WI38 (cell line): Measurements from ENCODE around the gene SLC35B1.
"Not testable (repeated sequence)": the region's sequence is repeated elsewhere in the genome, so short reads cannot be mapped to it uniquely, and the experiment has no call there.

Experiments
- H3K4me3 ChIP-seq: 2 replicates; pipeline ENCODE4 v1.5.1; 2011; ENCODE audit warnings: low read depth, mild to moderate bottlenecking, control low read depth, low read length
- CTCF ChIP-seq: IDR thresholded peaks from 2 replicates; pipeline ENCODE4 v1.5.1; 2012; ENCODE audit warnings: low read depth, mild to moderate bottlenecking, control low read depth, low read length

SLC35B1 gene

GRCh38 chr17:49731435-49731831, 23.7 kb upstream of the SLC35B1 start:
- TF ChIP-seq CTCF: no peak

GRCh38 chr17:49730785-49731434, 23.1 kb upstream of the SLC35B1 start:
- TF ChIP-seq CTCF: no peak
- H3K4me3 ChIP-seq: no peak overlapping the region

More at GRCh38 chr17:49731435-49731831, 23.7 kb upstream of the SLC35B1 start:
- H3K4me3 ChIP-seq: no peak overlapping the region

- TF ChIP-seq CTCF: no peak
- H3K4me3 ChIP-seq: no peak overlapping the region
Measured at GRCh38 chr17:49730078-49730784, 22.5 kb upstream of the SLC35B1 start.

GRCh38 chr17:49729069-49729468, 21.3 kb upstream of the SLC35B1 start:
- no peak for TF ChIP-seq CTCF

GRCh38 chr17:49728425-49728824, 20.7 kb upstream of the SLC35B1 start:
- no peak overlapping the region for H3K4me3 ChIP-seq
- TF ChIP-seq CTCF: no peak

More at GRCh38 chr17:49729069-49729468, 21.3 kb upstream of the SLC35B1 start:
- no peak overlapping the region for H3K4me3 ChIP-seq

- H3K4me3 ChIP-seq: no peak overlapping the region
- no peak for TF ChIP-seq CTCF
Measured at GRCh38 chr17:49727380-49727779, 19.6 kb upstream of the SLC35B1 start.

GRCh38 chr17:49725452-49726130, 17.8 kb upstream of the SLC35B1 start:
- no peak overlapping the region for H3K4me3 ChIP-seq
- TF ChIP-seq CTCF: no peak

- not testable (repeated sequence) for H3K4me3 ChIP-seq
Measured at GRCh38 chr17:49724552-49724951, 16.8 kb upstream of the SLC35B1 start.
